ENCODE results near the gene SULT1C2.

- TF ChIP-seq POLR2A (IDR thresholded peaks at IDR 0.05; ENCODE audit: low read length) (no peak), GATA1 (IDR thresholded peaks at IDR 0.05; ENCODE audit: low read depth, low read length) (no peak)
Measured at GRCh38 chr2:108244667-108245414, 43.9 kb upstream of the SULT1C2 start.

All from erythroblast (primary cell).